HL-60/S4 treated with retinoic acid at 250 ng/mL for 4 days and 3 days (cell line): ENCODE results near the gene MSH3.

Experiments
- in situ Hi-C: fragments of 300-500 bp; cut with MboI; formaldehyde crosslinking; loops from 2 replicates; pipeline ENCODE4 v1.7.0; 2022; ENCODE audit warnings: low sequenced_read_pairs

MSH3 gene

DNA sequence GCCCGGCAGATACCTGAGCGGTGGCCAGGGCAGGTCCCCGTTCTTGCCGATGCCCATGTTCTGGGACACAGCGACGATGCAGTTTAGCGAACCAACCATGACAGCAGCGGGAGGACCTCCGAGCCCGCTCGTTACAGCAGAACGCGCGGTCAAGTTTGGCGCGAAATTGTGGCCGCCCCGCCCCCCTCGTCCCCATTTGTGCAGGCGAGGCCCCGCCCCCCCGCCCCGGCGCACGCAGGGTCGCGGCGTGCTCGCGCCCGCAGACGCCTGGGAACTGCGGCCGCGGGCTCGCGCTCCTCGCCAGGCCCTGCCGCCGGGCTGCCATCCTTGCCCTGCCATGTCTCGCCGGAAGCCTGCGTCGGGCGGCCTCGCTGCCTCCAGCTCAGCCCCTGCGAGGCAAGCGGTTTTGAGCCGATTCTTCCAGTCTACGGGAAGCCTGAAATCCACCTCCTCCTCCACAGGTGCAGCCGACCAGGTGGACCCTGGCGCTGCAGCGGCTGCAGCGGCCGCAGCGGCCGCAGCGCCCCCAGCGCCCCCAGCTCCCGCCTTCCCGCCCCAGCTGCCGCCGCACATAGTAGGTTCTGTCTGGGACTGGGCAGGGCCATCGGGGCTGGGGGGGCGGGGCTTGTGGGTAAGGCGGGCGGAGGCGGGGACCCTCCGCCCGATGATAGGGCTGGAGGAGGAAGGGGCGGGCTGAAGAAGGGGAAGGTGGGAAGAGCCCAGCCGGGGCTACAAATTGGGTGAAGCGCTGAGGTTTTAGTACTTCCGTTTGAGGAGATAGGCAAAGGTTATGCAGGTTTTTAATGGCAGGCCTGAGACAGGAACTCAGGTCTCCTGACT, at the start of gene MSH3, which contains the start of gene DHFR:
Gene MSH3, plus strand, starts transcription at position 262 of the 840 bp plus-strand sequence. Its CDS starts 76 bp downstream, at position 338.
Gene DHFR, minus strand, starts transcription at position 593 of the 840 bp plus-strand sequence. Its CDS starts 494 bp downstream, at position 99.
- in situ Hi-C loops: loop anchor here (25.0 kb wide), 2 partner anchors 167 to 567 kb away; partner anchors contain the start of gene FAM151B

DNA sequence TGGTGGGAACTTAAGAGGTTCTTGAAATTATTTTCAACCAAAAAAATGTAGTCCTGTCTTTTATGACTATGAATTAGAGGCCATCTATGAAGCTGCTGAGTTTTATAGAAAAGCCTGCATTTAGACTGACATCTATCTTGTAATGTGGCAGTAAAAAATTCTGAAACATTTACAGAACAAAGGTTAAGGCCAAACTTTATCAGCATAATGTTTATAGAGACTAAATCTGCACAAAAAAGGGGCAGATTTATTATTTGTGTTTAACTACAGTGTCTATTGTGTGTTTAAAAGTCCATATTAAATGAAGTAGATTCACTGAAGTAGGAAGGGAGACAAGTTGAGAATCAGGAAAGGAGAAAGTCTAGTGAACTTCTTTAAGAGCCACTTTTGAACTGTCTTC, 47.1 kb upstream of the MSH3 start:
- in situ Hi-C loops: no loop called here

- in situ Hi-C loops: no loop called here
Measured at GRCh38 chr5:80607832-80608231, 46.6 kb upstream of the MSH3 start.

- in situ Hi-C loops: no loop called here
Measured at GRCh38 chr5:80608731-80609130, 45.7 kb upstream of the MSH3 start.

DNA sequence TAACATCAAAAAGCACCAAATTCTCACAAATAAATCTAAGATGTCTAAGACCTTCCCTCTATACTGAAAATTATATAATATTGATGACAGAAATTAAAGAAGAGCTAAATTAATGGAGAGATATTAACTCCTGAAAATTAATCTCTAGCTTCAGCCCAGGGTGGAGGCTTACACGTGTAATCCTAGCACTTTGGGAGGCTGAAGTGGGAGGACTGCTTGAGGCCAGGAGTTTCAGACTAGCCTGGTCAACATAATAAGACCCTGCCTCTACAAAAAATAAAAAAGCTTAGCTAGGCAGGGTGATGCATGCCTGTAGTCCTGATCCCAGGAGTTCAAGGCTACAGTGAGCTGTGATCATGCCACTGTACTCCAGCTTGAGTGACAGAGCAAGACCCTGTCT, 44.8 kb upstream of the MSH3 start:
- in situ Hi-C loops: no loop called here

DNA sequence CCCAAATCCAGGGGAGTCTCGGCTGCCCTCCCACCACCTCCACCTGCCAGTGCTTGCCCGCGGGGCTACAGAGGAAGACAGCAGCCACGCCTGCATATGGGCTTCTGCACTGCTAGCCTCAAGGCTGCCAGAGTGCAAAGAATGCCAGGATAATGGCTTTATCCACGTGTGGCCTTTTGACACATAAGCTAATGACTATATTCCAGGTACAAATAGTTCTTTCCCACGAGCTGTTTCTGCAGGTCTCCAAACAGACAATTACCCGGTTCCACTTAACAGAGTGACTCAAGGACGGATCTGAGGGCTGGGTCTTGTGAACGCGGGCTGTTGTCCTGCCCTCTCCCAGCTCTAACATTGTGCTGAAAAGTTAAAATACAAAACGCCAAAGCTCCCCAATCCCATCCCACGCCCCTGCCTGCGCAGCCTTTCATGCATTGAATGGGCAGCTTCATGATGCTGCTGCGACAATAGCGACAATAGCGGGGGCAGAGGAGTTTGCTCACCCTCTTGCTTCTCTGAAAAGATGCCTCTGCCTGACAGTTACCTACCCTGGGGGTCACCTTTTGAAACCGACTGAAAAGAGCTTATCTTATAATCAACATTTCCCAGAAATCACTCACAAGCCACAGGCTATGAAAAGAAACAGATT, 39.1 kb upstream of the MSH3 start:
- in situ Hi-C loops: no loop called here

- in situ Hi-C loops: no loop called here
Measured at GRCh38 chr5:80618438-80618837, 36.0 kb upstream of the MSH3 start.

GRCh38 chr5:80619086-80619485, 35.4 kb upstream of the MSH3 start:
- in situ Hi-C loops: no loop called here

- in situ Hi-C loops: no loop called here
Measured at GRCh38 chr5:80620211-80620610, 34.2 kb upstream of the MSH3 start.

- in situ Hi-C loops: no loop called here
Measured at GRCh38 chr5:80622756-80623155, 31.7 kb upstream of the MSH3 start.

DNA sequence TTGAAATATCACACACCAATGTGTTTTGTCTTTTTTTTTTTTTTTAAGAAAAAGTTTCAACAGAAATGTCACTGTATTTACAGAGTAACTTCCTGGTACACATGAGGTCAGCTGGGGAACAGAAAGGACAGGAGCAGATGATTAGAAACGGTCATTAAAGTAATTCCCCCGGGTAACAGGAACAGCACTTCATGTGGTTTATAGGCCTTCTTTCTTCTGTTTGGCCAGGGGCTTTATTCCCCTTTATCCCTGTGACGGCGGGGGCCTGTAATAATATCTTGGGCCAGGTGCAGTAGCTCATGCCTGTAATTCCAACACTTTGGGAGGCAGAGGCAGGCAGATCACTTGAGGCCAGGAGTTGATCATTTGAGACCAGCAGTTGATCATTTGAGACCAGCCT, 30.5 kb upstream of the MSH3 start:
- in situ Hi-C loops: no loop called here

DNA sequence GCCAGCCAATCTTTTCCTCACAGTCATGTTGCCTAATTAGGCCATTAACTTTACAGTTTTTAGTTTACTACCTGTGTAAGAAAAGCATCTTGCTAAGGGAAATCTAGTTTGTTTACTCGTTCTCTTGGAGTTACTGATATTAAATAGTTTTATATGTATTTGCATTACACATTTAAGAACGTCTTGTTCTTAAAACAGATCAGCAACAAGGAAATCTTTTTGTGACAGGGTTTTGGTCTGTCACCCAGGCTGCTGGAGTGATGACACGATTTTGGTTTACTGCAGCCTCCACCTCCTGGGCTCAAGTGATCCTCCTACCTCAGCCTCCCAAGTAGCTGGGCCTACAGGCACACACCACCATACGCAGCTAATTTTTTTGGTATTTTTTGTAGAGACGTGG, 29.2 kb upstream of the MSH3 start:
- in situ Hi-C loops: no loop called here

DNA sequence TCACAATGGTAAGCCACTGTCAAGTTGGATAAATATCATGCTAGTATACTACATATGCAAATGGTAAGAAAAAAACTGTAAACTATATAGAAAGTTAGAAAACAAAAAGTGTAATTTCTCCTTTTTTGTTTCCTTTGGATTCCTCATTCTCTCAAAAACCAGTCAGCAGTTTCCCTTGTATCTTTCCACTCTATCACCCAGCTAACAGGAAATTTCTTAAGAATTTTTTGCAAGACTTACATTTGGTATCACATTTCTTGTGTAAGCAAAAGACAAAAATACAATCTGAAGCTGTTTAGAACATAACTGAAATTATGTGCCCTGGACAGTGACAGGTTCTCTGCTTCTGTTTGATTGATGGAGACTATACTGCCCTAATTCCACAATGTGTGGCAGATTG, 25.2 kb upstream of the MSH3 start:
- in situ Hi-C loops: no loop called here

- in situ Hi-C loops: no loop called here
Measured at GRCh38 chr5:80631278-80632259, 22.9 kb upstream of the MSH3 start.

- in situ Hi-C loops: no loop called here
Measured at GRCh38 chr5:80632700-80633099, 21.8 kb upstream of the MSH3 start.

GRCh38 chr5:80634193-80634592, 20.3 kb upstream of the MSH3 start:
- in situ Hi-C loops: no loop called here

- in situ Hi-C loops: no loop called here
Measured at GRCh38 chr5:80641353-80641752, 13.1 kb upstream of the MSH3 start.

DNA sequence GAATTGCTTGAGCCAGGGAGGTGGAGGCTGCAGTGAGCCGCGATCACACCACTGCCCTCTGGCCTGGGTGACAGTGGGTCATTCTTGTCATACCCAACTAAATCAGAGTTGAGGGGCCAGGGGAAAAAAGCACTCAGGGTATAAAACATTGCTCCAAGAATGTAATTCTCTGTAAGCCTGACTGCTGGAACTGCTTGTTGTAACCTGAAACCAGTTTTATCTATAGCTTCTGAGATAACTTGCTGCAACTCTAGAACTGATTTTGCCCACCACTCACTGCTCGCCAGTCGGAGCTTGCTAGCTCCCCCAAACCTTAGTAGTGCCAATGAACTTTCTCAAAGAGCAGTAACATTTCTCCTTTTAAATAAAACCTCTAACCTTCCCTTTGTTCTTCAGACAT, 9.6 kb upstream of the MSH3 start:
- in situ Hi-C loops: no loop called here

DNA sequence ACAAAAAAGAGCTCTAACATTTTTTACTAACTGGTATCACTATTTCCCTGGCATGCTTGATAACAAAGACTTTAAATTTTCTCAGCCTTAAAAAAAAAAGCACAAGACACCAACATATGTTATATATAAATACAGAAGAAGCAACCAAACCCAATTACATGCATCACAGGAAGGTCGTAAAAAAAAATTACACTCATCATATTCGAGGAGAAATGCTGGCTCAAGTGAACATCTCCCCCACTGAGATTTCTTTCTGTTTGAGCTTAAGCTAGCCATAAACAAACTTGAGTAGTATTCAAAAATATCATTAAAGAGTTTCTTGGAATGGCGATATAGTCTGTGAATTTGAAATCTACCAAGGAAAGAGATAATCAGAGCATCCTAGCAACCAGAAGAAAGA, 7.5 kb upstream of the MSH3 start:
- in situ Hi-C loops: no loop called here

GRCh38 chr5:80653502-80653901, 950 bp upstream of the MSH3 start:
- in situ Hi-C loops: loop anchor here (25.0 kb wide), 2 partner anchors 166 to 566 kb away; partner anchors contain the start of gene FAM151B

- in situ Hi-C loops: loop anchor here (25.0 kb wide), 2 partner anchors 167 to 567 kb away; partner anchors contain the start of gene FAM151B
Measured at GRCh38 chr5:80654054-80654390, 430 bp upstream of the MSH3 start.
